Measurements from ENCODE around the gene WDR75.
"Not testable (repeated sequence)": the region's sequence is repeated elsewhere in the genome, so short reads cannot be mapped to it uniquely, and the experiment has no call there.

The WDR75 gene

GRCh38 chr2:189441709-189442074, 418 bp downstream of the WDR75 start:
- DNase-seq (ENCODE audit: low read depth), result no peak

DNA sequence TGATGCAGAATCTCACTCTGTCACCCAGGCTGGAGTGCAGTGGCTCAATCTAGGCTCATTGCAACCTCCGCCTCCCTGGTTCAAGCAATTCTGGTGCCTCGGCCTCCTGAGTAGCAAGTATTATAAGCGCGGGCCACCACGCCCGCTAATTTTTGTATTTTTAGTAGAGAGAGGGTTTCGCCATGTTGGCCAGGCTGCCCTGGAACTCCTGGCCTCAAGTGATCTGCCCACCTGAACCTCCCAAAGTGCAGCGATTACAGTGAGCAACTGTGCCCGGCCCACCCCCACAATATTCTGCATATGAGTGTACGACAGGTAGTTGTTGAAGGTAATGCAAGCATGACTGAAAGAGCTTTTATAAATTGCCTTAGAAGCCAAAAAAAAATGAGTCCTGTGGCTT, 1.2 kb downstream of the WDR75 start:
- DNase-seq (ENCODE audit: low read depth), result no peak

- DNase-seq (ENCODE audit: low read depth), result peak; percentile 6
Measured at GRCh38 chr2:189444322-189444721, 3.0 kb downstream of the WDR75 start.

GRCh38 chr2:189446780-189447179, 5.5 kb downstream of the WDR75 start:
- no peak for DNase-seq (ENCODE audit: low read depth)

- DNase-seq (ENCODE audit: low read depth), result no peak
Measured at GRCh38 chr2:189454009-189454408, 12.7 kb downstream of the WDR75 start.

GRCh38 chr2:189465076-189465475, 23.8 kb downstream of the WDR75 start:
- DNase-seq (ENCODE audit: low read depth), result no peak

DNA sequence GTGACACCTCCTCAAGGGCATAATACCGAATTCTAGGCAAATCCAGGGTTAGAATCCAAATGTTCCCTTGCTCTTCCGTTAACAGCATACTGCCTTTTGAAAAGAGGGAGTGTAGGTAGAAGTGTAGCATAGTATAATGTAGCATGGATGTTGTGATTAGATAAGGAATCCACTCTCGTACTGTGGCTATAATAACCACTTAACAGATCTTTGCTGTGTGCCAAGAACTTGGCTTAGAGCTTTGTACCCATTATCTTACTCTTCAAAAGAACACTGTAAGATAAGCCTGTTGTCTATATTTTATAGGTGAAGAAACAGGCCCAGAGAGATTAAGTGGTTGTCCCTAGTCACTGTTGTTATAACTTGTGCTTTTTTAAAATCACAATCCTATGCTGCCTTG, 24.2 kb downstream of the WDR75 start:
- no peak for DNase-seq (ENCODE audit: low read depth)

- DNase-seq (ENCODE audit: low read depth), result no peak
Measured at GRCh38 chr2:189466046-189466445, 24.8 kb downstream of the WDR75 start.

- peak; percentile 36 for DNase-seq (ENCODE audit: low read depth)
Measured at GRCh38 chr2:189466656-189467055, 25.4 kb downstream of the WDR75 start.

GRCh38 chr2:189467160-189467559, 25.9 kb downstream of the WDR75 start:
- DNase-seq (ENCODE audit: low read depth), result no peak

GRCh38 chr2:189467593-189467992, 26.3 kb downstream of the WDR75 start:
- DNase-seq (ENCODE audit: low read depth), result no peak

GRCh38 chr2:189474526-189474925, 33.3 kb downstream of the WDR75 start:
- no peak for DNase-seq (ENCODE audit: low read depth)

GRCh38 chr2:189477756-189478155, 36.5 kb downstream of the WDR75 start:
- no peak for DNase-seq (ENCODE audit: low read depth)

- DNase-seq (ENCODE audit: low read depth), result not testable (repeated sequence)
Measured at GRCh38 chr2:189478289-189478688, 37.0 kb downstream of the WDR75 start.

GRCh38 chr2:189481071-189481470, 39.8 kb downstream of the WDR75 start:
- DNase-seq (ENCODE audit: low read depth), result no peak

DNA sequence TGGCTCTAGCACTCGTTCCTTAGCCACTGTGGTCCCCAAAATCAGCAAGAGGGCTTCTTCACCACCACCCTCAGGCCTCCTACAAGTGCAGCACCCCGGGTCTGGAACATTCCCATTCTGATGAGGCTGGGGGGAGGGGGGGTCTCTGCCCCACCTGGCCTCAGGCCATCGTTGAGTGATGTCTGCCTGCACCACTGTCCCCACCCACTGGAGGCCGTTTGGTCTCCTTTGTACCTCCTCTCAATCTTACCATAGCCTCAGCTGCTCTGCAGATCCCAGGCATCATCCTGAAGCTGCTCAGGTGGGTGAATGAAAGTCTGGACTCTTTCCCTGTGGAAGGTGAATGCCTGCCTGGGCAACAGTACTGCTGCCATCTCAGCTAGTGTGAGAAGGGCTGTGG, 42.3 kb downstream of the WDR75 start:
- DNase-seq (ENCODE audit: low read depth), result no peak

- no peak for DNase-seq (ENCODE audit: low read depth)
Measured at GRCh38 chr2:189483980-189484740, 42.9 kb downstream of the WDR75 start.

DNA sequence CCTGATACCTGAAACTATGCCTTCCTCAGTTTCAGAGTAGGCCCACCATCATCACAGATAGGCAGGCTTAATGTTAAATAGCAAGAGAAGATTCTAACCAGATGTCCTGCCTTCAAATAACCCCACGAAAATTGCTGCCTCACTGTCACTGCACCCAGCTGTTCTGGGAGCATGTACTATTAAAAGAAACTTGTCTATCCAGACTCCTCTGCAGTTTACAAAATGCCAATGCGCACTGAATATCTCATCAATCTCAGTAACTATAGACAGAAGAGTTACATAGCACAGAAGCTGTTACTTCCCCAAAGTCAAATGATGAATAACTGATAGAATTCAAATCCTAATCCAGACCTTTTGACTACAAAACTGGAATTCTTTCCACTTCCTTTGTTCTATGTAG, 43.9 kb downstream of the WDR75 start:
- DNase-seq (ENCODE audit: low read depth), result no peak

- no peak for DNase-seq (ENCODE audit: low read depth)
Measured at GRCh38 chr2:189486237-189486770, 45.0 kb downstream of the WDR75 start.

DNA sequence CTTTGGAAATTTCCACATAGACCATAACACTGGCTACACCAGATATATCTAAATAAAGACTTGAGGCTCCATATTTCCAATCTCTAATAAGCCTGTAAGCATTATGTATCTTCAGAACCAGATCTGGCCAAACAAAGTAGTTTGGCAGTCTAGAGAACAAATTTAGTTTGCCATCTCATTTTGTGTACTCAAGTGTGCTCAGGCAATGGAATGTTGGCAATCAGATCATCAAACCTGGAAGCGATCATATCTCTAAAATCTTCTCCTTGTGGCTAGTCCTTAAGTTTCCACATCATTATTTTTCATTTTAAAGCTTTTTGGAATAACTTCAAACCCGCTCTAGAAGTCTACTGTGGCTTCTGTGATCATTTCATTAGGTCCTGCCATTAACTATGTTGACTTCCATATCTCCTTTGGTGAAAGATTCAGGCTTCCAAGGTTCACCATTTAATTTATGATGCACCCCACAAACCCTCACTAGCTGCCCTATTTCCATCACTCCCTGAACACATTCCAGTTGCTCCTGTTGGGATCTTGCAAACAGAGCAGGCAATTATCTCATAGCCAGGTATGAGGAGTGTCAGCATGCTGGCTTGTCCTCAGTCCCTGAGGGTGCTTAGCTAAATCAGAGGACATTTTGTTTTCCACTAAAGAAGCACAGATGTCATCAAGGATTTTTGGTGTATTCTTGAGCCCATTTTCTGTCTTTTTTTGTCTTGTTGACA, 46.2 kb downstream of the WDR75 start:
- DNase-seq (ENCODE audit: low read depth), result no peak

- no peak for DNase-seq (ENCODE audit: low read depth)
Measured at GRCh38 chr2:189488008-189488310, 46.7 kb downstream of the WDR75 start.

DNA sequence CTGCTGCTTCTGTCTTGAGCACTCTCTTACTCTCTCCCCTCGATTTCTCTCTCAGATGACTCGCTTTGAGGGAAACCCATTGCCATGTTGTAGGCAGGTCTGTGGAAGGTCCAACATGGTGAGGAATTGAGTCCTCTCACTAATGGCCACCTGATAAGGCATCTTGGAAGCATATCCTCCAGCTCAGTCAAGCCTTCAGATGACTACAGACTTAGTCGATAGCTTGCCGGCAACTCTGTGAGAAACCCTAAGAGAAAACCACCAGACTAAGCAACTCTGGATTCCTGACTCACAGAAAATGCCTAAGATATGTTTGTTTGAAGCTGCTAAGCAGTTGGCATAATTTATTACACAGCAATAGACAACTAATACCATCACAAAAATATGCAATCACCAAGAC, 51.2 kb downstream of the WDR75 start:
- DNase-seq (ENCODE audit: low read depth), result no peak

DNA sequence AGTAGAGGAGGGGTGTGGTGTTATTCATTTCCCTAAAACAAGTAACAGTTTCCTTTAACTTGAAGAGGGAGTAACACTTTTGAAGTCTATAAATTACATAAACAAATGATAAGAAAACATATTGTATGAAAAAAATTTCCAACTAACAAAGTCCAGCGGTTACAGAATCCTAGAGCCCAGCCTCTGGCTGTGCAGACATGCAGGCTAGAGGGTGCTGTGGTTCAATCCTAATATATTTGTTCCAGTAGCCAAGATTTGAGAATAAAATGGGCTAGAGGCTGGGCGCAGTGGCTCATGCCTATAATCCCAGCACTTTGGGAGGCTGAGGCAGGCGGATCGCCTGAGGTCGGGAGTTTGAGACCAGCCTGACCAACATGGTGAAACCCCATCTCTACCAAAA, 56.9 kb downstream of the WDR75 start:
- no peak for DNase-seq (ENCODE audit: low read depth)

GRCh38 chr2:189499137-189499536, 57.9 kb downstream of the WDR75 start:
- no peak for DNase-seq (ENCODE audit: low read depth)
